Natural killer cell (primary cell): Measurements from ENCODE around the gene FNDC3B. TPM values are rescaled to one million over a fixed set of nuclear protein-coding genes. Genes with fewer than 3 reads are reported as not detected.
A peak's percentile ranks its signal among the peaks of the same experiment; 100 is the strongest.

ENCODE experiments used
- ATAC-seq, 3 donors: fragments of 150-1000 bp in 2 of 3; fragments of 200-7000 bp in 1 of 3; cut with Tn5 transposase; 1 replicate in 1 of 3; 2 replicates in 2 of 3; pipeline ENCODE4 v1.10.0; 2021; ENCODE audit warnings: mild to moderate bottlenecking in 2 of 3, moderate library complexity in 2 of 3
- DNase-seq, 2 donors: peaks; one replicate each; pipeline versions ENCODE4 v3.0.0 to v3.0.0-alpha.2; 2013 to 2021; ENCODE audit warnings: mixed read lengths in 1 of 2
- H3K27ac ChIP-seq: one replicate; pipeline ENCODE4 v1.5.1; 2013; ENCODE audit warnings: mild to moderate bottlenecking, low read length
- H3K27me3 ChIP-seq: one replicate; pipeline ENCODE4 v1.6.1; 2013; ENCODE audit warnings: low read length; ENCODE audit not compliant: control insufficient read depth, insufficient read depth
- H3K36me3 ChIP-seq: one replicate; pipeline ENCODE4 v1.6.1; 2013; ENCODE audit warnings: low read length; ENCODE audit not compliant: control insufficient read depth, insufficient read depth
- H3K4me1 ChIP-seq: one replicate; pipeline ENCODE4 v1.6.1; 2013; ENCODE audit warnings: low read length; ENCODE audit not compliant: control insufficient read depth, insufficient read depth
- H3K4me3 ChIP-seq: one replicate; pipeline ENCODE4 v1.5.1; 2013; ENCODE audit warnings: low read length
- H3K9me3 ChIP-seq: one replicate; pipeline ENCODE4 v1.6.1; 2013; ENCODE audit warnings: low read length; ENCODE audit not compliant: control insufficient read depth, insufficient read depth
- H3K27ac Mint-ChIP-seq, 2 donors: one replicate each; pipeline ENCODE4 v1.8.0; 2022; ENCODE audit warnings: mild to moderate bottlenecking in 2 of 2, mixed read lengths in 2 of 2, moderate library complexity in 1 of 2
- H3K27me3 Mint-ChIP-seq, 2 donors: one replicate each; pipeline ENCODE4 v1.8.0; 2022; ENCODE audit warnings: low read depth in 2 of 2, mixed read lengths in 2 of 2
- H3K36me3 Mint-ChIP-seq: one replicate; pipeline ENCODE4 v1.8.0; 2022; ENCODE audit warnings: mixed read lengths
- H3K4me1 Mint-ChIP-seq, 2 donors: one replicate each; pipeline ENCODE4 v1.8.0; 2022; ENCODE audit warnings: mixed read lengths in 2 of 2
- H3K4me3 Mint-ChIP-seq: one replicate; pipeline ENCODE4 v1.8.0; 2022; ENCODE audit warnings: mild to moderate bottlenecking, moderate library complexity, mixed read lengths
- H3K9me3 Mint-ChIP-seq, 2 donors: one replicate each; pipeline ENCODE4 v1.8.0; 2022; ENCODE audit warnings: mixed read lengths in 2 of 2
- CTCF ChIP-seq: fragments of 200-600 bp; IDR thresholded peaks from one replicate; pipeline ENCODE4 v1.8.0; 2022; ENCODE audit warnings: antibody characterized with exemption
- WGBS: methylation state at CpG from one replicate; pipeline ENCODE4 v1.1.7; 2013; ENCODE audit warnings: missing lambda C conversion rate; ENCODE audit not compliant: insufficient coverage; 5-methylcytosine and 5-hydroxymethylcytosine counted together
- intact Hi-C: fragments of 100-400 bp; cut with micrococcal nuclease; formaldehyde crosslinking; loops from one replicate; pipeline ENCODE4 v1.14.2; 2022
- total RNA-seq, 4 donors: library from RNA; stranded (reverse); fragments of 120-200 nt in 1 of 4; gene quantifications; one replicate each; pipeline versions ENCODE4 v1.2.3 to v1.2.4, GENCODE V29; 2013 to 2022

FNDC3B gene
- total RNA-seq, 3 donors from 2014 or later (not counting 1 experiment from before 2014, with no cell fraction given) = 154 to 214 (median 206) TPM

GRCh38 chr3:172102123-172102882, 62.9 kb downstream of the FNDC3B start:
- 0% methylated on average over 3 of the region's 5 CpGs for WGBS
- Mint-ChIP-seq H3K27me3 (peaks cover 0 to 3% of the 10 kb centered on the region in 2 donors), H3K9me3 (no peaks in the 10 kb centered on the region), H3K4me1 (peaks cover 75 to 81% of the 10 kb centered on the region in 2 donors), H3K4me3 (peak overlapping the region; percentile 73), H3K27ac (peak overlapping the region; percentile 89 to 98), H3K36me3 (no peaks in the 10 kb centered on the region)
- H3K27me3 ChIP-seq = no peaks in the 10 kb centered on the region
- DNase-seq (peak; percentile 36 to 75), ATAC-seq (peak; percentile 42 to 67 (median 48))
- peaks cover 36% of the 10 kb centered on the region for H3K4me1 ChIP-seq
- no peak for TF ChIP-seq CTCF
- intact Hi-C loops = loop anchor here (10.0 kb wide), 1 partner anchor 112 kb away; no protein-coding TSS in a partner anchor
- H3K4me3 ChIP-seq = no peak overlapping the region
- H3K9me3 ChIP-seq = no peaks in the 10 kb centered on the region
- peak overlapping the region; percentile 65 for H3K27ac ChIP-seq
- no peaks in the 10 kb centered on the region for H3K36me3 ChIP-seq

- Mint-ChIP-seq H3K4me1 (peaks cover 81 to 83% of the 10 kb centered on the region in 2 donors), H3K4me3 (peak overlapping the region; percentile 73), H3K27ac (peak overlapping the region; percentile 89 to 98), H3K36me3 (no peaks in the 10 kb centered on the region), H3K9me3 (no peaks in the 10 kb centered on the region), H3K27me3 (peaks cover 0 to 3% of the 10 kb centered on the region in 2 donors)
- no peak overlapping the region for H3K4me3 ChIP-seq
- DNase-seq (no peak), ATAC-seq (no peak)
- WGBS = no CpG with 5 or more reads among the region's 3 CpGs
- H3K36me3 ChIP-seq = no peaks in the 10 kb centered on the region
- no peaks in the 10 kb centered on the region for H3K9me3 ChIP-seq
- TF ChIP-seq CTCF = no peak
- peak overlapping the region; percentile 65 for H3K27ac ChIP-seq
- peaks cover 42% of the 10 kb centered on the region for H3K4me1 ChIP-seq
- intact Hi-C loops = loop anchor here (10.0 kb wide), 1 partner anchor 112 kb away; no protein-coding TSS in a partner anchor
- H3K27me3 ChIP-seq = no peaks in the 10 kb centered on the region
Measured at GRCh38 chr3:172102883-172103310, 63.5 kb downstream of the FNDC3B start.

- Histone ChIP-seq H3K36me3 (no peaks in the 10 kb centered on the region), H3K9me3 (no peaks in the 10 kb centered on the region), H3K4me1 (peaks cover 48% of the 10 kb centered on the region), H3K27ac (no peak overlapping the region), H3K27me3 (no peaks in the 10 kb centered on the region), H3K4me3 (no peak overlapping the region)
- peaks cover 81 to 83% of the 10 kb centered on the region in 2 donors for H3K4me1 Mint-ChIP-seq
- no peaks in the 10 kb centered on the region for H3K9me3 Mint-ChIP-seq
- ATAC-seq (no peak), DNase-seq (no peak)
- WGBS = 87% methylated on average over 2 of the region's 2 CpGs
- no peak for TF ChIP-seq CTCF
- H3K4me3 Mint-ChIP-seq = peak overlapping the region; percentile 9
- peaks cover 0 to 3% of the 10 kb centered on the region in 2 donors for H3K27me3 Mint-ChIP-seq
- H3K36me3 Mint-ChIP-seq = no peaks in the 10 kb centered on the region
- intact Hi-C loops = loop anchor here (10.0 kb wide), 1 partner anchor 111 kb away; no protein-coding TSS in a partner anchor
- peak overlapping the region; percentile 89 to 98 for H3K27ac Mint-ChIP-seq
Measured at GRCh38 chr3:172103724-172104123, 64.3 kb downstream of the FNDC3B start.
